A549 treated with ZK216348 at 1 μM for 4 hours (cell line): Measurements from ENCODE around the gene ELMOD2. TPM values are rescaled to one million over a fixed set of nuclear protein-coding genes. Genes with fewer than 3 reads are reported as not detected.

Experiments
- total RNA-seq: library from RNA; stranded (reverse); fragments of 200-300 nt; extraction: Qiagen RNA extraction; gene quantifications from 5 replicates; pipeline ENCODE4 v1.2.3, GENCODE V29; 2022; ENCODE audit warnings: low read depth

Gene ELMOD2
- 8.2 to 12.9 TPM (median 11.4 TPM) in 5 replicates for total RNA-seq

GRCh38 chr4:140523857-140524742 lies at the start of gene ELMOD2:
TSS of gene ELMOD2 (plus strand) at chr4:140524168. CDS start at chr4:140525429, 1,261 bp downstream.

GRCh38 chr4:140497747-140498636 lies 26.0 kb upstream of the ELMOD2 start, which contains the start of gene MGAT4D:
TSS of gene MGAT4D (minus strand) at chr4:140498293. CDS start at chr4:140498222, 71 bp downstream.

GRCh38 chr4:140568507-140569306 lies 44.7 kb downstream of the ELMOD2 start, which contains the start of gene UCP1:
TSS of gene UCP1 (minus strand) at chr4:140568961. CDS start at chr4:140568729, 232 bp downstream.

Other genes with a start within 250 kb of the ELMOD2 start
- 9.1 to 35.9 TPM (median 30.2 TPM) in 5 replicates for gene SCOC, start 150.5 kb upstream of the ELMOD2 start, total RNA-seq
- gene CLGN, start 96.5 kb upstream of the ELMOD2 start, total RNA-seq, result 3.4 to 8.1 TPM (median 5.3 TPM) in 5 replicates
- gene MGAT4D, start 25.9 kb upstream of the ELMOD2 start, total RNA-seq, result not detected in 5 replicates
- gene UCP1, start 44.8 kb downstream of the ELMOD2 start, total RNA-seq, result 0.11 TPM in 1 of 5 replicates, not detected in the others
- gene TBC1D9, start 232.2 kb downstream of the ELMOD2 start, total RNA-seq, result 5.8 to 7.8 TPM (median 7.3 TPM) in 5 replicates